ENCODE measurements around the gene CEP55.

DNA sequence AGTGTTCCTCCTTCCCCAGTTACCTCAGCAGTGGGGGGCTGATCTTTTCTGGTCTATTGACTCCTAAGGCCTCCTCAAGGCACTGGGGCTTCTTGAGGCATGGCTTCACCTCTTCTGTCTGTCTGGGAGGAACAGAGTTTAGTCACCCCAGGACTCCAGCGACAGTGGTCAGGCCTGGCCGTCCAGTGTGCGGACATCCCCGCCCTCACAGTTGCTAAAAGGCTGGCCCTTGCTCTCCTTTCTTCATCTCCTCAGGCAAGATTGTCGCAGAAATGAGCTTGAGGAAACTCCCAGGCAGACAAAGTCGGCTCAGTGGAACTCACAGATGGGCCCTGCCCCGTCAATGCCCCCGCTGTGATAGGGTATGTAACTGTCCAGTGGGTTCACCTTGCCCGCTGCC, 63.1 kb downstream of the CEP55 start:
- TF ChIP-seq CTCF (IDR thresholded peaks at IDR 0.05; ENCODE audit: insufficient read depth, low read length) (no peak), POLR2AphosphoS5 (IDR thresholded peaks at IDR 0.05; ENCODE audit: low read depth) (no peak)

All from HL-60 (cell line).